ENCODE data around the gene BCOR. TPM values are rescaled to one million over a fixed set of nuclear protein-coding genes. Genes with fewer than 3 reads are reported as not detected.

Gene BCOR
- total RNA-seq, 1 experiment from 2014 or later: 48.3 TPM

- Histone ChIP-seq H3K27ac (ENCODE audit: low read length) (peak overlapping the region; percentile 63), H3K4me3 (ENCODE audit: low read depth in 2 of 2, low read length in 2 of 2) (peak overlapping the region; percentile 37 to 43; a peak in 3 of 4 replicates), H3K9me3 (ENCODE audit: control insufficient read depth, insufficient read depth, low read depth, low read length) (no peaks in the 10 kb centered on the region), H3K36me3 (ENCODE audit: control insufficient read depth, insufficient read depth, low read length) (no peaks in the 10 kb centered on the region), H3K27me3 (ENCODE audit: control insufficient read depth, insufficient read depth, low read length) (no peaks in the 10 kb centered on the region), H3K4me1 (ENCODE audit: control insufficient read depth, insufficient read depth, low read length) (peaks cover 23% of the 10 kb centered on the region)
- ATAC-seq (no peak), DNase-seq (ENCODE audit: low read depth, low spot score) (no peak)
- BruUV-seq (replicated peaks): TSS peak; percentile 75
- CTCF ChIA-PET: no interaction called here
- POLR2A ChIA-PET: no interaction called here
- in situ Hi-C loops (cut with HindIII; ENCODE audit: low pct_unique_long_range_greater_than_20kb, low sequenced_read_pairs) (no loop called here), intact Hi-C loops (cut with micrococcal nuclease; ENCODE audit: unreplicated experiment) (loop anchor here (10.0 kb wide), 1 partner anchor 161 kb away; no protein-coding TSS in a partner anchor)
- no peak for TF ChIP-seq TCF7L2 (IDR thresholded peaks at IDR 0.05; ENCODE audit: low read depth, low read length)
- TF ChIP-seq REST (IDR thresholded peaks at IDR 0.05; ENCODE audit: insufficient read depth in 1 of 2, low read depth in 2 of 2, low read length in 1 of 2): no peak
- no peak for TF ChIP-seq CTCF (IDR thresholded peaks at IDR 0.05)
- no peak for TF ChIP-seq POLR2AphosphoS5 (IDR thresholded peaks at IDR 0.05; ENCODE audit: low read depth, low read length)
- TF ChIP-seq SIN3A (IDR thresholded peaks at IDR 0.05; ENCODE audit: borderline replicate concordance, insufficient read depth, low read depth, low read length): no peak
Observed at GRCh38 chrX:40103565-40104323, 6.0 kb upstream of the BCOR start.

DNA sequence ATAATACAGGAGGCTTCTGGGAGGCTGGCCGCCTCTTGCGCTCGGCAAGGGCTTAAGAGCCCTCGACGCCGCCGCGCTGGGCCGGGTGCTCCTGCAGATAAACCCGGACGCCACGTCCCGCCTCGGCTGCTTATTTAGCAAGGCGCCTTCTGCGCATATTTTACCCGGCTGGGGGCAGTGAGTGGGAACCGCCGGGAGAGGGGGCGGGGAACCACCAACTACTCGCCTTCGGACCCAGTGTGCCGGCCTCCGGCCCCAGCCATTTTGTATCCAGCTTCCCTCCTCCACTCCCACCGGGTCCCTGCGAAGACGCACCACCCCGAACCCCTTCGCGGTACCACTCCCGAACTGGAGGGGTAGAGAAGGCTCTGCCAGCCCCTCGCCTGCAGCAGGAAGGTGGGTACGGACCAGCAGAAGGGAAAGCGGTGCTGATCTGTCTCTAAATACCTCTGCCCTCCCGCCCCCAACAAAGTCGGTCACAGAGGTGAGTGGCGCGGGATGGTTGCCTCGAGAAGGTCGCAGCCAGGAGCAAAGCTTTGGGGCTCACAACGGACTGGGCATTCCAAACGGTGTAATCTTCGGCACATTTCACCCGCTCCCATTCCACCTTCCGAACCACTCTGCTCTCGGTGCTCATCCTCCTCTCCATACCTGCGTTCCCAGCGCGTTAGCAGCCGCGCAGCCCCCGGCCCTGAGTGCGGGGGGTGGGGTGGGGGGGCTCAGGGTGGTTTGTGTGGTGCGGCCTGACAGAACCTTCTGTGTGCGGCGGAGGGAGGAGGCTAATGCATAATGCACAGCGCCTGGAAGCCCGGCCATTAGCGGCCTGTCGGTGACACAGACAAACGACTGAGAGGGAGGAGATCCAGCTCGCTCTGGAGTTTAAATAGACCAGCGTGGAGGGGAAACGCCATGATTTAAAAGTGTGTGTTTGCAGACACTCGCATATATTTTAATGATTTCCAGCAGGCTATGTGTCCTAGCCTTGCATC is 4.9 kb upstream of the BCOR start:
- no peaks in the 10 kb centered on the region for H3K27me3 ChIP-seq (ENCODE audit: control insufficient read depth, insufficient read depth, low read length)
- no peaks in the 10 kb centered on the region for H3K36me3 ChIP-seq (ENCODE audit: control insufficient read depth, insufficient read depth, low read length)
- no peaks in the 10 kb centered on the region for H3K9me3 ChIP-seq (ENCODE audit: control insufficient read depth, insufficient read depth, low read depth, low read length)
- peaks cover 23% of the 10 kb centered on the region for H3K4me1 ChIP-seq (ENCODE audit: control insufficient read depth, insufficient read depth, low read length)
- intact Hi-C loops (cut with micrococcal nuclease; ENCODE audit: unreplicated experiment) (loop anchor here (10.0 kb wide), 1 partner anchor 162 kb away; no protein-coding TSS in a partner anchor), in situ Hi-C loops (cut with HindIII; ENCODE audit: low pct_unique_long_range_greater_than_20kb, low sequenced_read_pairs) (no loop called here)
- peak overlapping the region; percentile 72 for H3K27ac ChIP-seq (ENCODE audit: low read length)
- BruUV-seq (replicated peaks): no TSS peak
- H3K4me3 ChIP-seq (ENCODE audit: low read depth in 2 of 2, low read length in 2 of 2): no peak overlapping the region
- CTCF ChIA-PET: no interaction called here
- DNase-seq (ENCODE audit: low read depth, low spot score): no peak
- POLR2A ChIA-PET: no interaction called here
- ATAC-seq: no peak
- TF ChIP-seq CTCF (IDR thresholded peaks at IDR 0.05) (no peak), TCF7L2 (IDR thresholded peaks at IDR 0.05; ENCODE audit: low read depth, low read length) (no peak)
